HCT116 (cell line): ENCODE data around the gene STK17A. TPM values are rescaled to one million over a fixed set of nuclear protein-coding genes. Genes with fewer than 3 reads are reported as not detected.

Experiments
- ATAC-seq: fragments of 200-7000 bp; cut with Tn5 transposase; 2 replicates; pipeline ENCODE4 v1.9.1; 2020; ENCODE audit warnings: mild to moderate bottlenecking, moderate library complexity
- BruUV-seq: library from RNA; stranded (reverse); fragments of 400-500 nt; replicated peaks from 2 replicates; lab custom pipeline; 2021; lab: Mats Ljungman, UMichigan
- CTCF ChIA-PET: fragments of 300-600 bp; sonication (Branson Sonifier 250); formaldehyde crosslinking; loops from one replicate; lab custom pipeline; 2021; ENCODE audit warnings: antibody characterized with exemption; lab: Charles Lee
- POLR2A ChIA-PET: fragments of 300-600, 350-600 bp; sonication (Branson Sonifier 250); formaldehyde crosslinking; loops from one replicate; lab custom pipeline; 2021; ENCODE audit warnings: antibody characterized with exemption; lab: Charles Lee
- RAD21 ChIA-PET, 2 experiments: fragments of 300-600 bp; sonication (Branson Sonifier 250); formaldehyde crosslinking; loops; one replicate each; lab custom pipeline; 2023; ENCODE audit warnings: low total read pairs in 2 of 2; ENCODE audit not compliant: uncharacterized antibody in 2 of 2, unreplicated experiment in 2 of 2, low non-redundant PET in 1 of 2; lab: Charles Lee
- DNase-seq: peaks from one replicate; pipeline ENCODE4 v3.0.0-alpha.2; 2010; ENCODE audit warnings: low read depth, low spot score
- H2AFZ ChIP-seq: fragments of 200-600 bp; shearing (Covaris generic), sonication (generic); 2 replicates; pipeline ENCODE4 v1.6.1; 2017; ENCODE audit warnings: low read depth, mixed run types, mixed read lengths, antibody characterized with exemption, low read length; ENCODE audit not compliant: poor library complexity, severe bottlenecking
- H3K27ac ChIP-seq: 2 replicates; pipeline ENCODE4 v1.5.1; 2012; ENCODE audit warnings: low read depth, low read length
- H3K27me3 ChIP-seq: fragments of 200-600 bp; sonication (generic); 2 replicates; pipeline ENCODE4 v1.6.1; 2016; ENCODE audit warnings: mixed run types, low read length, mixed read lengths; ENCODE audit not compliant: insufficient read depth
- H3K36me3 ChIP-seq, 2 experiments: fragments of 200-500 bp in 1 of 2; fragments of 200-600 bp in 1 of 2; sonication (Bioruptor generic) in 1 of 2; sonication (generic) in 1 of 2; 2 replicates each; pipeline versions ENCODE4 v1.5.1 to v1.6.1; 2014 to 2016; ENCODE audit warnings: low read length in 2 of 2, inconsistent platforms in 1 of 2, mixed read lengths in 1 of 2, mixed run types in 1 of 2; ENCODE audit not compliant: insufficient read depth in 2 of 2, control insufficient read depth in 1 of 2
- H3K4me1 ChIP-seq, 2 experiments: fragments of 200-600 bp in 1 of 2; sonication (generic) in 1 of 2; 2 replicates each; pipeline versions ENCODE4 v1.5.1 to v1.6.1; 2012 to 2017; ENCODE audit warnings: low read length in 2 of 2, inconsistent platforms in 1 of 2, mild to moderate bottlenecking in 1 of 2, mixed read lengths in 1 of 2, mixed run types in 1 of 2, moderate library complexity in 1 of 2; ENCODE audit not compliant: insufficient read depth in 2 of 2, control insufficient read depth in 1 of 2
- H3K4me2 ChIP-seq: fragments of 200-600 bp; sonication (generic); 2 replicates; pipeline ENCODE4 v1.6.1; 2017; ENCODE audit warnings: mixed run types, low read length, mixed read lengths
- H3K4me3 ChIP-seq, 2 experiments: fragments of 200-600 bp in 1 of 2; sonication (generic) in 1 of 2; replicated peaks in 1 of 2; 2 replicates each; pipeline ENCODE4 v1.5.1; 2011 to 2016; ENCODE audit warnings: low read length in 2 of 2, control low read depth in 1 of 2, low read depth in 1 of 2, mild to moderate bottlenecking in 1 of 2, mixed read lengths in 1 of 2, mixed run types in 1 of 2
- H3K79me2 ChIP-seq: fragments of 200-600 bp; sonication (generic); 2 replicates; pipeline ENCODE4 v1.6.1; 2017; ENCODE audit warnings: mild to moderate bottlenecking, mixed run types, low read length, moderate library complexity, mixed read lengths; ENCODE audit not compliant: insufficient read depth
- H3K9ac ChIP-seq: fragments of 200-600 bp; sonication (generic); 2 replicates; pipeline ENCODE4 v1.6.1; 2016; ENCODE audit warnings: low read length, mixed read lengths
- H3K9me2 ChIP-seq: fragments of 200-600 bp; sonication (generic), shearing (Covaris generic); 2 replicates; pipeline ENCODE4 v1.6.1; 2017; ENCODE audit warnings: mixed run types, mild to moderate bottlenecking, moderate library complexity; ENCODE audit not compliant: insufficient read depth
- H3K9me3 ChIP-seq, 2 experiments: fragments of 200-500 bp in 1 of 2; fragments of 200-600 bp in 1 of 2; sonication (Bioruptor generic) in 1 of 2; sonication (generic) in 1 of 2; 2 replicates each; pipeline ENCODE4 v1.6.1; 2014 to 2017; ENCODE audit warnings: low read length in 2 of 2, mixed read lengths in 2 of 2, inconsistent platforms in 1 of 2, low read depth in 1 of 2, mild to moderate bottlenecking in 1 of 2, mixed run types in 1 of 2, moderate library complexity in 1 of 2; ENCODE audit not compliant: control insufficient read depth in 1 of 2, insufficient read depth in 1 of 2
- H4K20me1 ChIP-seq: fragments of 200-600 bp; sonication (generic), shearing (Covaris generic); 2 replicates; pipeline ENCODE4 v1.6.1; 2017; ENCODE audit warnings: mixed run types, mild to moderate bottlenecking, moderate library complexity; ENCODE audit not compliant: insufficient read depth
- ATF3 ChIP-seq: IDR thresholded peaks from 2 replicates; pipeline ENCODE4 v1.6.1; 2012
- CBX3 ChIP-seq: IDR thresholded peaks from 2 replicates; pipeline ENCODE4 v1.6.1; 2012; ENCODE audit warnings: low read depth
- CTCF ChIP-seq, 3 experiments: fragments of 200-600 bp in 1 of 3; sonication (generic) in 1 of 3; IDR thresholded peaks in 2 of 3; conservative IDR thresholded peaks in 1 of 3; 2 replicates each; pipeline ENCODE4 v1.5.1; 2012 to 2017; ENCODE audit warnings: low read depth in 2 of 3, low read length in 2 of 3, antibody characterized with exemption in 1 of 3, borderline replicate concordance in 1 of 3, control low read depth in 1 of 3, mild to moderate bottlenecking in 1 of 3, mixed read lengths in 1 of 3, mixed run types in 1 of 3, moderate library complexity in 1 of 3; ENCODE audit not compliant: insufficient read depth in 1 of 3
- EGR1 ChIP-seq: IDR thresholded peaks from 2 replicates; pipeline ENCODE4 v1.6.1; 2012; ENCODE audit warnings: low read depth
- ELF1 ChIP-seq: IDR thresholded peaks from 2 replicates; pipeline ENCODE4 v1.6.1; 2012; ENCODE audit warnings: low read depth, borderline replicate concordance
- EZH2 ChIP-seq: fragments of 200-600 bp; sonication (generic); IDR thresholded peaks from 2 replicates; pipeline ENCODE4 v1.6.1; 2017; ENCODE audit warnings: antibody characterized with exemption, mixed run types
- EZH2phosphoT487 ChIP-seq: fragments of 200-600 bp; IDR thresholded peaks from 2 replicates; pipeline ENCODE4 v1.6.1; 2018; ENCODE audit warnings: antibody characterized with exemption, borderline replicate concordance
- FOSL1 ChIP-seq: IDR thresholded peaks from 2 replicates; pipeline ENCODE4 v1.6.1; 2012; ENCODE audit warnings: low read depth
- MAX ChIP-seq: IDR thresholded peaks from 2 replicates; pipeline ENCODE4 v1.6.1; 2012
- YY1 ChIP-seq: IDR thresholded peaks from 2 replicates; pipeline ENCODE4 v1.6.1; 2011; ENCODE audit warnings: low read length, low read depth, moderate library complexity, mild to moderate bottlenecking; ENCODE audit not compliant: insufficient replicate concordance; ENCODE audit errors: extremely low read depth
- ZBTB33 ChIP-seq: IDR thresholded peaks from 2 replicates; pipeline ENCODE4 v1.6.1; 2011; ENCODE audit warnings: mild to moderate bottlenecking, low read length, moderate library complexity; ENCODE audit not compliant: insufficient replicate concordance; ENCODE audit errors: extremely low read depth
- ZFX ChIP-seq: fragments of 450-650 bp; IDR thresholded peaks from 2 replicates; pipeline ENCODE4 v1.6.1; 2017
- intact Hi-C: fragments of 100-400 bp; cut with micrococcal nuclease; formaldehyde crosslinking; loops from 2 replicates; pipeline ENCODE4 v1.10.0; 2022
- total RNA-seq: library from RNA; stranded (reverse); gene quantifications from one replicate; pipeline ENCODE4 v1.2.1, GENCODE V29; 2021; ENCODE audit not compliant: unreplicated experiment

STK17A gene
- total RNA-seq, 1 experiment from 2014 or later, result 14.8 TPM

GRCh38 chr7:43590862-43591557, 8.1 kb downstream of the STK17A start:
- Histone ChIP-seq H3K79me2 (peaks cover 92% of the 10 kb centered on the region), H3K9me3 (no peaks in the 10 kb centered on the region), H3K4me2 (no peak overlapping the region), H3K36me3 (no peaks in the 10 kb centered on the region), H4K20me1 (peaks cover 5% of the 10 kb centered on the region; the same call in 1 of the 2 replicates), H3K4me1 (peaks cover 5 to 31% of the 10 kb centered on the region in 2 experiments), H2AFZ (no peak overlapping the region), H3K27ac (no peak overlapping the region)
- ChIA-PET RAD21 (no interaction called here), CTCF (interaction anchor here (1.3 kb wide), 1 partner anchor 8 kb away, joined by 11 read pairs; the partner anchor contains the start of gene STK17A)
- no peak for ATAC-seq
- intact Hi-C loops, result no loop called here
- no peak for DNase-seq
- no peak for TF ChIP-seq ELF1
- TF ChIP-seq EZH2, result no peak
- no peak for TF ChIP-seq YY1
- no peak for TF ChIP-seq FOSL1
- TF ChIP-seq EGR1, result no peak
- TF ChIP-seq EZH2phosphoT487, result no peak
- TF ChIP-seq CBX3, result no peak
- no peak for TF ChIP-seq CTCF (IDR thresholded peaks at IDR 0.05 in 2 of 3, conservative IDR thresholded peaks at IDR 0.05 in 1 of 3; ENCODE audit: borderline replicate concordance in 1 of 3, insufficient read depth in 1 of 3, low read depth in 2 of 3, low read length in 2 of 3)
- no peak for TF ChIP-seq ZBTB33
- no peak for TF ChIP-seq MAX
- no peak for TF ChIP-seq ATF3
- TF ChIP-seq ZFX, result no peak
- TF ChIP-seq, all 23 proteins: peak for 0
- Histone ChIP-seq H3K9me2 (no peaks in the 10 kb centered on the region), H3K27me3 (no peaks in the 10 kb centered on the region), H3K4me3 (no peak overlapping the region), H3K9ac (no peak overlapping the region)
- POLR2A ChIA-PET, result no interaction called here
- BruUV-seq, result no TSS peak
